ENCODE results near the gene SUPT20H. TPM values are rescaled to one million over a fixed set of nuclear protein-coding genes. Genes with fewer than 3 reads are reported as not detected.

Gene SUPT20H
- total and polyA plus RNA-seq, 4 experiments from 2014 or later = 59.9 to 105 (median 85.1) TPM

- H3K27ac ChIP-seq (ENCODE audit: low read depth, low read length) = no peak overlapping the region
- H3K4me3 ChIP-seq (ENCODE audit: low read length in 2 of 2) = no peak overlapping the region
- H3K9me3 Mint-ChIP-seq = peaks cover 0 to 5% (median 0%) of the 10 kb centered on the region in 8 donors
- intact Hi-C loops (cut with micrococcal nuclease) = no loop called here
- ChIA-PET CTCF (ENCODE audit: partially characterized antibody) (interaction anchor here (0.7 kb wide), 1 partner anchor 31 kb away, joined by 4 read pairs; no protein-coding TSS in a partner anchor), POLR2A (ENCODE audit: partially characterized antibody) (no interaction called here)
- no peak overlapping the region for H3K27ac Mint-ChIP-seq
- peaks cover 9% of the 10 kb centered on the region for H3K36me3 ChIP-seq (ENCODE audit: insufficient read depth, low read length)
- peaks cover 36 to 43% of the 10 kb centered on the region in 2 donors for H3K36me3 Mint-ChIP-seq
- H3K27me3 ChIP-seq (ENCODE audit: insufficient read depth, low read length) = no peaks in the 10 kb centered on the region
- H3K4me3 Mint-ChIP-seq = no peak overlapping the region
- peaks cover 0 to 3% (median 1%) of the 10 kb centered on the region in 4 donors for H3K4me1 Mint-ChIP-seq
- H3K9me3 ChIP-seq (ENCODE audit: control insufficient read depth in 1 of 2, low read length in 2 of 2) = no peaks in the 10 kb centered on the region
- DNase-seq = no peak
- no peaks in the 10 kb centered on the region for H3K27me3 Mint-ChIP-seq
- H3K4me1 ChIP-seq (ENCODE audit: insufficient read depth, low read length) = no peaks in the 10 kb centered on the region
Observed at GRCh38 chr13:36973621-36974295, 85.7 kb downstream of the SUPT20H start.

- POLR2A ChIA-PET (ENCODE audit: partially characterized antibody) = no interaction called here
- Histone ChIP-seq H3K4me3 (ENCODE audit: low read length in 2 of 2) (no peak overlapping the region), H3K27ac (ENCODE audit: low read depth, low read length) (no peak overlapping the region), H3K36me3 (ENCODE audit: insufficient read depth, low read length) (peaks cover 9% of the 10 kb centered on the region), H3K9me3 (ENCODE audit: control insufficient read depth in 1 of 2, low read length in 2 of 2) (no peaks in the 10 kb centered on the region), H3K4me1 (ENCODE audit: insufficient read depth, low read length) (no peaks in the 10 kb centered on the region), H3K27me3 (ENCODE audit: insufficient read depth, low read length) (no peaks in the 10 kb centered on the region)
- intact Hi-C loops (cut with micrococcal nuclease) = no loop called here
- H3K4me1 Mint-ChIP-seq = peaks cover 0 to 3% (median 1%) of the 10 kb centered on the region in 4 donors
- no peaks in the 10 kb centered on the region for H3K27me3 Mint-ChIP-seq
- DNase-seq = no peak
- H3K27ac Mint-ChIP-seq = no peak overlapping the region
- CTCF ChIA-PET (ENCODE audit: partially characterized antibody) = interaction anchor here (0.7 kb wide), 1 partner anchor 31 kb away, joined by 4 read pairs; no protein-coding TSS in a partner anchor
- H3K36me3 Mint-ChIP-seq = peaks cover 42 to 50% of the 10 kb centered on the region in 2 donors
- no peak overlapping the region for H3K4me3 Mint-ChIP-seq
- H3K9me3 Mint-ChIP-seq = peaks cover 0 to 5% (median 0%) of the 10 kb centered on the region in 8 donors
Observed at GRCh38 chr13:36973009-36973408, 86.5 kb downstream of the SUPT20H start.

GRCh38 chr13:36966404-36966803 is 93.1 kb downstream of the SUPT20H start:
- DNase-seq = no peak
- Mint-ChIP-seq H3K9me3 (no peaks in the 10 kb centered on the region), H3K36me3 (peaks cover 40 to 59% of the 10 kb centered on the region in 2 donors), H3K4me3 (no peak overlapping the region), H3K27me3 (no peaks in the 10 kb centered on the region), H3K4me1 (peaks cover 0 to 4% (median under 1%) of the 10 kb centered on the region in 4 donors), H3K27ac (no peak overlapping the region)
- no peak overlapping the region for H3K27ac ChIP-seq (ENCODE audit: low read depth, low read length)
- H3K36me3 ChIP-seq (ENCODE audit: insufficient read depth, low read length) = peaks cover 22% of the 10 kb centered on the region
- H3K4me1 ChIP-seq (ENCODE audit: insufficient read depth, low read length) = no peaks in the 10 kb centered on the region
- no peak overlapping the region for H3K4me3 ChIP-seq (ENCODE audit: low read length in 2 of 2)
- H3K9me3 ChIP-seq (ENCODE audit: control insufficient read depth in 1 of 2, low read length in 2 of 2) = no peaks in the 10 kb centered on the region
- intact Hi-C loops (cut with micrococcal nuclease) = no loop called here
- no peaks in the 10 kb centered on the region for H3K27me3 ChIP-seq (ENCODE audit: insufficient read depth, low read length)
- POLR2A ChIA-PET (ENCODE audit: partially characterized antibody) = no interaction called here
- CTCF ChIA-PET (ENCODE audit: partially characterized antibody) = no interaction called here

GRCh38 chr13:36965767-36966166 is 93.7 kb downstream of the SUPT20H start:
- H3K27me3 Mint-ChIP-seq = no peaks in the 10 kb centered on the region
- intact Hi-C loops (cut with micrococcal nuclease) = no loop called here
- H3K4me1 ChIP-seq (ENCODE audit: insufficient read depth, low read length) = no peaks in the 10 kb centered on the region
- no peaks in the 10 kb centered on the region for H3K9me3 ChIP-seq (ENCODE audit: control insufficient read depth in 1 of 2, low read length in 2 of 2)
- H3K27me3 ChIP-seq (ENCODE audit: insufficient read depth, low read length) = no peaks in the 10 kb centered on the region
- H3K27ac Mint-ChIP-seq = peak overlapping the region in 1 of 7 donors; percentile 37
- no peak overlapping the region for H3K4me3 Mint-ChIP-seq
- POLR2A ChIA-PET (ENCODE audit: partially characterized antibody) = no interaction called here
- H3K4me3 ChIP-seq (ENCODE audit: low read length in 2 of 2) = no peak overlapping the region
- H3K9me3 Mint-ChIP-seq = no peaks in the 10 kb centered on the region
- peaks cover 38 to 60% of the 10 kb centered on the region in 2 donors for H3K36me3 Mint-ChIP-seq
- no peak overlapping the region for H3K27ac ChIP-seq (ENCODE audit: low read depth, low read length)
- CTCF ChIA-PET (ENCODE audit: partially characterized antibody) = interaction anchor here (0.9 kb wide), 1 partner anchor 78 kb away, joined by 3 read pairs; no protein-coding TSS in a partner anchor
- peaks cover 22% of the 10 kb centered on the region for H3K36me3 ChIP-seq (ENCODE audit: insufficient read depth, low read length)
- DNase-seq = no peak
- peaks cover 0 to 4% (median under 1%) of the 10 kb centered on the region in 4 donors for H3K4me1 Mint-ChIP-seq

GRCh38 chr13:36959456-36960116 is 99.9 kb downstream of the SUPT20H start:
- H3K4me1 Mint-ChIP-seq = peaks cover 0 to 8% (median 3%) of the 10 kb centered on the region in 4 donors
- peaks cover 8% of the 10 kb centered on the region for H3K36me3 ChIP-seq (ENCODE audit: insufficient read depth, low read length)
- intact Hi-C loops (cut with micrococcal nuclease) = no loop called here
- H3K27me3 Mint-ChIP-seq = no peaks in the 10 kb centered on the region
- peaks cover 57 to 65% of the 10 kb centered on the region in 2 donors for H3K36me3 Mint-ChIP-seq
- no peak overlapping the region for H3K27ac Mint-ChIP-seq
- no peaks in the 10 kb centered on the region for H3K9me3 Mint-ChIP-seq
- POLR2A ChIA-PET (ENCODE audit: partially characterized antibody) = no interaction called here
- no peak overlapping the region for H3K4me3 Mint-ChIP-seq
- no peaks in the 10 kb centered on the region for H3K9me3 ChIP-seq (ENCODE audit: control insufficient read depth in 1 of 2, low read length in 2 of 2)
- DNase-seq = no peak
- no peaks in the 10 kb centered on the region for H3K4me1 ChIP-seq (ENCODE audit: insufficient read depth, low read length)
- CTCF ChIA-PET (ENCODE audit: partially characterized antibody) = no interaction called here
- H3K27ac ChIP-seq (ENCODE audit: low read depth, low read length) = no peak overlapping the region
- no peaks in the 10 kb centered on the region for H3K27me3 ChIP-seq (ENCODE audit: insufficient read depth, low read length)
- no peak overlapping the region for H3K4me3 ChIP-seq (ENCODE audit: low read length in 2 of 2)

Other genes starting within 250 kb of the SUPT20H start
- gene RFXAP, start 240.5 kb downstream of the SUPT20H start, total RNA-seq = 1 to 10 TPM; 8.8 to 9.9 TPM
- 1 to 10 TPM; 1.6 to 2.8 TPM for gene RFXAP, start 240.5 kb downstream of the SUPT20H start, polyA plus RNA-seq
- not detected for gene SMAD9, start 139.4 kb downstream of the SUPT20H start, total RNA-seq
- under 1 TPM in 1 of 2 donors, not detected in 1; 0.10 TPM for gene SMAD9, start 139.4 kb downstream of the SUPT20H start, polyA plus RNA-seq
- gene ALG5, start 60.3 kb downstream of the SUPT20H start, total RNA-seq = 10 to 100 TPM; 23.3 to 25.5 TPM
- gene ALG5, start 60.3 kb downstream of the SUPT20H start, polyA plus RNA-seq = 100 to 1,000 TPM in 1 of 2 donors, 10 to 100 TPM in 1; 74.4 to 116 TPM
- gene EXOSC8, start 58.9 kb downstream of the SUPT20H start, total RNA-seq = 10 to 100 TPM; 71.4 to 75.3 TPM
- gene EXOSC8, start 58.9 kb downstream of the SUPT20H start, polyA plus RNA-seq = 100 to 1,000 TPM in 1 of 2 donors, 10 to 100 TPM in 1; 64.3 to 103 TPM
- not detected for gene CSNK1A1L, start 46.0 kb upstream of the SUPT20H start, total RNA-seq
- not detected for gene CSNK1A1L, start 46.0 kb upstream of the SUPT20H start, polyA plus RNA-seq

Data from CD4-positive, alpha-beta memory T cell (primary cell).